Anterior cingulate cortex (tissue), 58 donors: ENCODE measurements around the gene RUVBL2.

Source experiments
- DNase-seq, 58 donors: peaks; one replicate each; lab custom pipeline; 2025; lab: John Stamatoyannopoulos, UW

Gene RUVBL2

DNA sequence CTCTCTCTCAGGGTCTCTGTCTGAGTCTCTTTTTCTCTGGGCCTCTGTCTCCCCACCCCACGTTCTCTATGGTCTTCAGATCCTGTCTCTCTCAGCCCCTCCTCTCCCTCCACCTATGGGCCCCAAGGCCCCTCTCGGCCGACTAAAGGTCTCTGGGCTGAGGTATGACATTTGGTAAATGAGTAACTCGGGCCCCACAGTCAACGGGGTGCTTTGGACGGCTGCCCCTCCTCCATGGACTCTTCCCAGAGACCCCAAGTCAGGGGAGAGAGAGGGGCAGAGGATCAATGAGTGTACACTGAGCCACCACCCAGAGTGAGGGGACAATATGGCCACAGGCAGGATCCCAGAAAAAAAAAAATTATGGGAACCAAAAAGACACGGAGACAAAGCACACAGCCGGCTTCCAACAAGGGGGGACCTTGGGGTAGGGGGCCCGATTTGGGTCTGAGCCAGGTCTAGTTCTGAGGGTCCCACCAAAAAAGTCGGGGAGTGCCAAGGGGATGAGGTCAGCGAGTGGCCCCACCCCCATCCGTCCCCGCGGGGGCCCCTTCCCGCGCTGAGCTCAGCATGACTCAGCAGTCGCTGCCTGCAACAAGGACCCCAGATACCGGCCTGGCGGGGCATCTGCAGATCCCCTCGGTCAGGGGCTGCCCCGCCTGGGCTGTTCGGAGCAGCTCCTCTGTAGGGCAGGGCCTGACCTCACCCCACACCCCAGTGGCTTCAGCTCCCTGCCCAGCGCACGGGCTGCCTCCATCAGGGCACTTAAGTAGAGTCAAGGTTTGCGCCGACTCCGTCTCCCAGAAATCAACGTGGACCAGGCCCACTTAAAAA is 30.1 kb upstream of the RUVBL2 start:
- peak in 54 of 58 donors; percentile 12 to 91 (median 50) for DNase-seq

DNA sequence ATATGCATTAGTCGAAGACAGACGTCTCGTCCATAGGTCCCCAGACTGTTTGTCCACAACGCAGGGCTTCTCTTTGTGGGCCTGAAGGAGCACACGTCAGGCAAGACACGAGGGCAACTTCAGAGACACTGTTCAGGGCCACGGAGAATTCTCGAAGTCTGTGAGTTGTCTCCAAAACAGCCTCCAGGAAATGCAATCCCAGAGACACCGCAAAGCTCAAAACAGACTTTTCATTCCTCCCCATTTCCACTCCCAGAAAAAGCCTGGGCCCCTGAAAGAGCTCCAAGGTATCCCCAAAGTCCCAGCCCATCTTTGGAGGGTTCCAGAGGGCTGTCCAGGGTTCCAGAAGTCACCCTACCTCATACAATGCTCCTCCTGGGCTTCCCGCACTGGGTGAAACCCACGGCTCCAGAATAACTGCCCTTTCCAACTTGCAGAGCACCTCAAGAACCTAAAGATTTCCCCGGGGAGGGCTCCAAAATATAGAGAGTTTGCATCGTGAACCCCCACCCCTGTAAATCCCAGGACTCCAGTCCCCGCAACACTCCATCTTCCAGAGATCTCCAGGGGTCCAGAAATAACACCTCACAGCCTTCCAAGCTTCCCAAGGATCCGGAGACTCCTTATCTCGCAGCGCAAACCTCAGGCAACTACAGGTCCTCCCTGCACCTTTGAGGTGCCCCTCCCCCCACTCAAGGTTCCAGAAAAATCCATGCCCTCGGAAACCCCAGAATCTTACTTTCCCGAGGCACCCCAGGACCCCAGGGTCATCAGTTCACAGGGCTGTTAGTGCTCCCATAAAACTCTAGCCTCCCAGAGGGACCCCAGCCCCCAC is 29.3 kb upstream of the RUVBL2 start:
- peak in 10 of 58 donors; percentile 16 to 59 (median 43) for DNase-seq

DNA sequence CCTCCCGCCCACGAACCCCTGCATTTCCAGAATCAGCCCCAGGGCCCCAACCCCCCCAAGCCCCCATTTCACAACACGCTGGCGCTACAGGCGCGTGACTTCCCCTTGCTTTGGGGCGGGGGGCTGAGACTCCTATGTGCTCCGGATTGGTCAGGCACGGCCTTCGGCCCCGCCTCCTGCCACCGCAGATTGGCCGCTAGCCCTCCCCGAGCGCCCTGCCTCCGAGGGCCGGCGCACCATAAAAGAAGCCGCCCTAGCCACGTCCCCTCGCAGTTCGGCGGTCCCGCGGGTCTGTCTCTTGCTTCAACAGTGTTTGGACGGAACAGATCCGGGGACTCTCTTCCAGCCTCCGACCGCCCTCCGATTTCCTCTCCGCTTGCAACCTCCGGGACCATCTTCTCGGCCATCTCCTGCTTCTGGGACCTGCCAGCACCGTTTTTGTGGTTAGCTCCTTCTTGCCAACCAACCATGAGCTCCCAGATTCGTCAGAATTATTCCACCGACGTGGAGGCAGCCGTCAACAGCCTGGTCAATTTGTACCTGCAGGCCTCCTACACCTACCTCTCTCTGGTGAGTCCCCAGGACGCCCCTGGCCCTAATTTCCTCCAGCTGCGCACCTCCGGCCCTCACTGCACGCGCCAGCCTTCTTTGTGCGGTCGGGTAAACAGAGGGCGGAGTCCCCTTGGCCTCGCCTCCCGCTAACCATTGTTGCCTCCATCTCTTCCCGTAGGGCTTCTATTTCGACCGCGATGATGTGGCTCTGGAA is 28.5 kb upstream of the RUVBL2 start, which contains the start of gene FTL:
Gene FTL (plus strand): TSS at position 270 of the 766 bp plus-strand sequence. CDS start 199 bp downstream, at position 469.
- peak; percentile 61 to 99 (median 97) for DNase-seq

DNA sequence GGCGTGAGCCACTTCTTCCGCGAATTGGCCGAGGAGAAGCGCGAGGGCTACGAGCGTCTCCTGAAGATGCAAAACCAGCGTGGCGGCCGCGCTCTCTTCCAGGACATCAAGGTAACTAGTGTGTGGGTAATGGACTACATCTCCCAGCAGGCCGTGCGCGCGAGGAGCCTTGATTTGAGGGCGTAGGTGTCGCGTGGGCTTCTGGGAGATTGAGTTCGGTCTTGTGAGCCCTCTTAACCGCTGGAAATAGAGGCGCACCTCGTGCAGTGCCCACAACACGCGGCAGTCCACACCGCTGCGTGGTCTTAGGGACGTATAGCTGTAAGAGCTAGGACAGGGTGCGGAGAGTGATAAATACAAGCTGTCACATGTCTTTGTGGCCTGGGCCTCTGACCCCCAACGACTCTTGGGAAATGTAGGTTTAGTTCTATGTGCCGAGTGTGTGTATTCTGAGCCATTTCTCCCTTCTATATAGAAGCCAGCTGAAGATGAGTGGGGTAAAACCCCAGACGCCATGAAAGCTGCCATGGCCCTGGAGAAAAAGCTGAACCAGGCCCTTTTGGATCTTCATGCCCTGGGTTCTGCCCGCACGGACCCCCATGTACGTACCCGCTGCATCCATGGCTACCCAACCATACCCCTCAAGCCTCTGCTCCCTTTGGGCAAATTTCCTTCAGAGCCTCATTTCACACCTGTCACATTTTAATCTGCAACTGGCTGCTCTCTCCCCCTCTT is 27.7 kb upstream of the RUVBL2 start:
- peak; percentile 43 to 90 (median 78) for DNase-seq

DNA sequence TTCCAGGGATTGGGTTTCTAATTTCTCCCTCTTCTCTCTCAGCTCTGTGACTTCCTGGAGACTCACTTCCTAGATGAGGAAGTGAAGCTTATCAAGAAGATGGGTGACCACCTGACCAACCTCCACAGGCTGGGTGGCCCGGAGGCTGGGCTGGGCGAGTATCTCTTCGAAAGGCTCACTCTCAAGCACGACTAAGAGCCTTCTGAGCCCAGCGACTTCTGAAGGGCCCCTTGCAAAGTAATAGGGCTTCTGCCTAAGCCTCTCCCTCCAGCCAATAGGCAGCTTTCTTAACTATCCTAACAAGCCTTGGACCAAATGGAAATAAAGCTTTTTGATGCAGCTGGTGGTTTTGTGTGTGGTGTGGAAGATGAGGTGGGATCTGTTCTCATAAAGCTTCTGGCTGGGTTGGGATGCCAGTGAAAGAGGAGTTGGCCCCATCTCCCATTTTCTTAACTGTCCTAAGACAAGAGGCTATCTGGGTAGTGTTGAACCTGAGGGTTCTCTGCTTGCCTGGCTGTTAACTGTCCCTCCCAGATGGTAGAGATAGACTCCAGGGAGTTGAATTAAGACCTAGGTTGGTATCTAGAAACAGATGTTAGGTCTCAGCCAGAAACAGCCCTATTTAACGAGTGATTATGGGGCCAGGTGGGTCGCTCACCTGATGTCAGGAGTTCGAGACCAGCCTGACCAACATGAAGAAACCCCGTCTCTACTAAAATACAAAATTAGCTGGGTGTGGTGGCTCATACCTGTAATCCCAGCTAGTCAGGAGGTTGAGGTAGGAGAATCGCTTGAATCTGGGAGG is 26.9 kb upstream of the RUVBL2 start:
- DNase-seq = peak in 7 of 58 donors; percentile 9 to 33 (median 18)

DNA sequence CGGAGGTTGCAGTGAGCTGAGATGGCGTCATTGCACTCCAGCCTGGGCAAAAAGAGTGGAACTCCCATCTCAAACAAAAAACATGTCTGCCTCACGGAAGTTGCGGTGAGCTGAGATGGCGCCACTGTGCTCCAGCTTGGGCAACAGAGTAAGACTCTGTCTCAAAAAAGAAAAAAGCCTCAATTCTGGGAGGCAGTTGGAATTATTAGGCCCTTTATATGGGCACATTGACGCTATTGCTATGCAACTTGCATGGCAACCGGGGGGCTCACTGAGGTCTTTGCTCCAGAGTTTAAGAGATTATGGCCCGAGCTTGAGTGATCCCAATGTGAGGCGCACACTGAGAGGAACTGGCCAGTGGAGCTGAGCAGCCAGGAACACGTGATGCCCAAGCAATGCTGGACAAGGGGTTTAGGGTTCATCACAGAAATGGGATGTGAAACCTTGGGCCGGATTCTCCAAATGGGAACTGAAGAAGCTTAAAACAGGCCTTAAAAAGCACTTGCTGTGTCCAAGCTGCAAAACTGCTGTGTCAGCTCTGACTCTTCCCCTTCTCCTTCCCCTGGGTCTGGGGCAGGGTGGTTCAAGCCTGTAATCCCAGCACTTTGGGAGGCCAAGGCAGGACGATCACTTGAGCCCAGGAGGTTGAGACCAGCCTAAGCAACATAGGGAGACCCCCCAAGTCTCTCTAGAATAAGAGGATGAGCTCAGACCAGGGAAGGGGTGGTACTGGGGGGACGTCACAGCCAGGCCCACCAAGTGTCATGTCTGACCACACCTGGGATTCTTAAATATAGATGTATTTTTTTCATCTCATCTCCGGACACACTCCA is 26.1 kb upstream of the RUVBL2 start:
- peak in 38 of 58 donors; percentile 6 to 72 (median 36) for DNase-seq

DNA sequence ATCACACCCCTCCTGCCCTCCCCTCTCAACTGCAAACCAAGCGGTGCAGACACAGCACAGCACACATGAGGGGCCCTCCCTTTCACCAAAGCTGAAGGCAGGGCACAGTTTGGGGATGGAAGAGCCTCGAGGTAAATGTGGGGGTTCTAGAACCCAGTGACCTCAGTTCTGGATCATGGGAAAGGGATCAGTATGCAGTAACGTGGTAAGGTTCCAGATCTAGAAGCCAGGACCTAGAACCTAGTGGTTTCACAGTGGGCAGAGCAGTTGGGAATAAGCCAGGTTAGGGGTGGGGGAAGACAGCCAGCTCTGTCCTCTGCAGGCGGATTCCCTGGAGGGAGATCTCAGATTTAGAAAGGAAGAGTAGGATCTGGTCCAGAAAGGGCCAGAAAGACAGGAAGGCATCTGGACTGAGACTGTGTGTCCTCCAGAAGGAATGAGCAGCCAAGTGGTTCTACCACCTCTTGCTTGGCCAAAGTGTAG is 25.5 kb upstream of the RUVBL2 start:
- DNase-seq = no peak

DNA sequence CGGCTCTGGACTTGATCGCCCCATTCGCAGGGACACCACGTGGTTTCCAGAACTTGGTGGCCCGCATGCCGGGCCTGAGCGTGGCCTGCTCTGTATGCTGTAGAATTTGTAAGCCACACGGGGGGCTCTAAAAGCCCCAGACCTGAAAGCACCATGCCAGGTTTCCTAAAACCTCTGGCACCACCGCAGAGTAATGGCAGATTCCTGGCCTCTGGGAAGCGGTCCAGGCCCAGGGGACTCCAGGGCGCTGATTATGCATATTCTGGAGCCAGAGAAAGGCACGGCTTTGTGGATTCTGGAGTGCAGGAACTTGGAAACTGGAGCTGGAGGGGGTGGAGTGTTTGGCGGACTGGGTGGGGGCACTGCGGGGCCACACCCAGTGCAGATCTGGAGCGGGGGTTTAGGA is 24.9 kb upstream of the RUVBL2 start:
- peak in 8 of 58 donors; percentile 2 to 20 (median 12) for DNase-seq

DNA sequence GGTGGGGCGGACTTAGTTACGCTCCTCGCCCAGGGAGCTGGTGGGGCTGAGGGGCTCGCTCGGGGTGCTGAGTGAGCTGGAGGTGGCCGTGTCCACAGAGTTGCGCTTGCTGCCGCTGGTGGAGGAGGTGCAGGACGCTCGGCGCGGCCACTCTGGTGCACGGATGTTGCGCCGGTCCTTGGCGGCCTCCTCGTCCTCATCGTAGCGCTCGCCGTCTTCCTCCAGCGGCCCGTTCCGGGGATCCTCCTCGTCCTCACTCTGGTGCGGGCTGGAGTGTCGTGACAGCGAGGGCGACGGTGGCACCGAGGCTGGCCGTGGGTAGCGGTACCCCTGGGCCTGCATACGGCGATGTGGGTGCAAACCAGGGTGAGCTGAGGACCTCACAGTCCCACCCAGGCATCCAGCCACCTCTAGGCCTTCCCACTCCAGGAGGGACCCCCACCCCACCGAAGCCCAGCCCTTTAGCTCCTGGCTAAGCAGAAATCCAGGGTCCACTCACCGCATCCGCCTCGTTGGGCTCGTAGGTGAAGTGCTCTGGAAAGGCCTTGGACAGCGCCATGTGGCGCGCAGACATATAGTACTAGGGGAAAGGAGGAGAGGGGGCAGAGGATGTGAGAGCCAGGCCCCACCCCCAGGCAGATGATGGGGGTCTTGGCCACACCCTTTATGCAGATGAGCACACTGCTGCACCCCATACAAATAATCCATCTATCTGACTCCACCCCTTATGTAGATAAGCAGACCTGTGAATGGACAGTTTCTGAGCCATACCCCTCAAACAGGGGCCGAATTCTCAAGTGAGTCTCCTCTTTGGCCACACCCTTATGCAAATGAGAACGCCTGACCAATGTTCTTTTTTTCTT is 24.2 kb upstream of the RUVBL2 start:
- DNase-seq = no peak

DNA sequence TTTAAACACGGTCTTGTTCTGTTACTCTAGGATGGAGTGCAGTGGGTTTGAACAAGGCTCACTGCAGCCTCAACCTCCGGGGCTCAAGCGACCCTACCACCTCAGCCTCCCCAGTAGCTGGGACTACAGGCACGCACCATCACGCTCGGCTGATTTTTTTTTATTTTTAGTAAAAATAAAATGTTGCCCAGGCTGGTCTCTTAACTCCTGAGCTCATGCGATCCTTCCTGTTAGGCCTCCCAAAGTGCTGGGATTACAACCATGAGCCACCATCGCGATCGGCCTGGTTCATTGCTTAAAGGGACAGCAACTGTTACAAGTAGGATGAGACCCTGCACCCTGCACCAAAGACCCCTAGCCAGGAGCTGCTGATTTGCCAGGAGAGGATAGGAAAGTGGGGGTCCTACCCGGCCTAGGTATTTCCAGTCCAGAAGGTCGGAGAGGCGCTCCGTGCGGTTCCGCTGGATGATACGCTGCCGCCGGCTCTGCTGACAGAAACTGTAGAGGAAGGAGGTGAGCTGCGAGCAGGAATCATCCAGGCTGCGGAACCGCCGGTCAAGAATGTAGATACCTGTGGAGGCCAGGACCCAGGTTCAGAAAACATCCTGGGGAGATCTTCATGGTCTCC is 23.4 kb upstream of the RUVBL2 start:
- DNase-seq = no peak

DNA sequence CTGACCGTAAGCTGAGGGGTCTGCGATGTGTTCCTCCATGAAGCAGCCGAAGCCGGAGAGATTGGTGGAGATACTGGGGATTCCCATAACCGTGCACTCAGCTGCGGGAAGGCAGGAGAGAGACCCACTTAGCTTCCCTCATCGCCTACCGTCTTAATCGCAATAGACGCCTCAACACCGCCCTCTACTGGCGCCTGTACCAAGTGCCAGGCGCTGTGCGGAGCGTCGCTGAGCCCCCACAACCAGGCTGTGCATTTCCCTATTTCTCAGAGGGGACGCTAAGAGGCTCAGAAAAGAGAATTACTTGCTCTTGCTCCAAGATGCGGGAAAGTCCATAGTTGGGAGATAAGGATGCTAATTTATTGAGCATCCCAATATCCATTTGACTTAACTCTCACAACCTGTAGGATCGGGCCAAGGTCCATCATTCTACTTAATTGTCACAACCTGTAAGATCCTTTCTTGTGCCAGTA is 22.7 kb upstream of the RUVBL2 start:
- peak in 53 of 58 donors; percentile 7 to 86 (median 51) for DNase-seq

DNA sequence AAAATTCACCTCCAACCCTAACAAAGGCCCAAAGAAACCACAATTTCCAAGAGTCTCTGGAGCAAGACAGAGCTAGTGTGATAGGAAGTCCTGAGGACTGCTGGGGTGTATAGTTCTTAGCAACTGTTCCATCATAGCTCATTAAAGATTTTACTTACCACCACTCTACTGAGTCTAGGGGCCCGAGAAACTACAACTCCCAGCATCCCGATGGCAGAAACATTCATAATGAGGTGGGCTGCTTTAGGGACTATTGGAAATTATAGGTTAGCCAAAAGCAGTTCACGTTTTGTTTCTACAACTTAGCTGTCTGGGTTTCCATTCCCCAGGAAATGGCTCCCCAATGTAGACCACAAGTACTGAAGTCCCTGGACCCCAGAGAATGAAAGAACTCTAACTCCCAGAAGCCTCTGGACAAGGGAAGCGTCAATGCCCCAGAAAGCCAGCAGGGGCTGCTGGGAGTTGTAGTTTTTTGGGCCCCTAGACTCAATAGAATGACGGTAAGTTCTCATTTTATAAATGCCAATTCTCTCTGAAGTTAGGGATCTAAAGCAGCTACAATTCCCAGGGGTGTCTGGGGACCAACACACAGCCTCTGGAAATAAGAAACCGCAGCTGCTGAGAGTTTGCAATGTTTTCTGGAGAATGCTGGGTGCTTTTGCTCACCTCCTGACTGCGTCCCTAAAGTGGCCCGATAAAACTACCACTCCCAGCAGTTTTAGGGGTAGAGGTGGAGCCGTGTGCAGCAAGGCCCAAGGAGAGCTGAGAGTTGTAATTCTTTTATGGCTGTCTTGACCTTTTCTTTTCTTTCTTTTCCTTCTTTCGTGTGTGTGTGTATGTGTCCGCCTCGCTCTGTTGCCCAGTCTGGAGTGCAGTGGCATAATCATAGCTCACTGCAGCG is 17.5 kb upstream of the RUVBL2 start:
- DNase-seq = no peak

DNA sequence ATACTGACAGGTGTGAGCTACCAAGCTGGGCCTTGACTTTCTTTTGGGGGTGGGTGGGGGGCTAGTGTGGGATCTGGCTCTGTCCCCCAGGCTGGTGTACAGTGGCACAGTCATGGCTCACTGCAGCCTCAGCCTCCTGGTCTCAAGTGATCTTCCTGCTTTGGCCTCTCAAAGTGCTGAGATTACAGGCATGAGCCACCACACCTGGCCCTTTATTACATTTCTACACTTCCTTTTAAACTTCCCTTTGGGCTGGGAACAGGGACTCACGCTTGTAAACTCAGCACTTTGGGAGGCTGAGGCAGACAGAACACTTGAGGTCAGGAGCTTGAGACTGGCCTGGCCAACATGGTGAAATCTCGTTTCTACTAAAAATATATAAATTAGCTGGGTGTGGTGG is 16.6 kb upstream of the RUVBL2 start:
- no peak for DNase-seq

DNA sequence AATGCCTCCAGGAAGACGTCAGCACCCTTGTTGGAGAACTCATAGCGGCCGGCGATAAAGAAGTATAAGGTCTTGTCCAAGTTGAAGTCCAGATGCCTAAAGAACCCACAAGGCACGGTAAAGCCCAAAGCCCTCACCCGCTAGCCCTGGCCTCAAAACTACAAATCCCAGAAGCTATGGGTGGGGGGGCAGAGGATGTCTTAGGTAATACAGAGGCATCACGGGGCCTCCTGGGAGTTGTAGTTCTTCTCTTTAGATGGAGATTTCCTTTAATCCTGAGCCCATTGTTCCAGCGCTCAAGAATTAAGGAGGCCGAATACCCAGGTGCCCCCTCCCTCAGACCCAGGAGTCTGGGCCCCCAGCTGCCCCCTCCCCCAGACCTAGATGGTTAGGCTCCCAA is 11.4 kb upstream of the RUVBL2 start:
- DNase-seq = no peak

DNA sequence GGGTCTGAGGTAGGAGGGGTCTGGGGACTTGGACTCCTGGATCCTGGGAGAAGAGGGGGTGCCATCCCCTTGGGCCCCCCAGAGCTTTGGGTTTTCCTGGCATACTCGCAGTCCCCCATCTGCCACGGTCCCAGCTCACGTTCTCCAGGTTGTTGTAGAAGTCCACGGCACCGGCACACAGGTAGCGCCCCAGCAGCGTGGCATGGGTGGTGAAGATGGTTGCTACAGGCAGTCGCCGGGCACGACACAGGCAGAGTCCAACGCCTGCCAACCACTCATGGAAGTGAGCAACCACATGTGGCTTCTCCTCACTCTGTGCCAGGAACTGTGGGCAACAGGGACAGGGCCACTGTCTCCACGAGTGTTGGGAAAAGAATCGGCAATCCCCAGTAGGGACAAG is 8.0 kb upstream of the RUVBL2 start:
- DNase-seq = no peak
